ENCODE results near the gene BRD3OS. TPM values are rescaled to one million over a fixed set of nuclear protein-coding genes. Genes with fewer than 3 reads are reported as not detected.

BRD3OS gene
- total and polyA plus RNA-seq, 2 of the 13 experiments (the other 11 are each of a cell fraction or from before 2014, with no cell fraction given): 4.9 to 5.7 TPM

GRCh38 chr9:134069480-134070399 lies 44.5 kb downstream of the BRD3OS start:
- peak overlapping the region in 1 of 3 experiments; percentile 97; a peak in 3 of 6 replicates for H3K4me3 ChIP-seq (replicated peaks in 1 of 3; ENCODE audit: insufficient read depth in 1 of 3, low read depth in 2 of 3, low read length in 3 of 3)
- peak overlapping the region; percentile 79 for H3K4me2 ChIP-seq (ENCODE audit: low read depth, low read length)
- no peak for FAIRE-seq
- H3K27ac ChIP-seq (ENCODE audit: extremely low read length, insufficient read depth, low read length): no peak overlapping the region
- in situ Hi-C loops (cut with HindIII; ENCODE audit: extremely low pct_ligation_motif_present, low pct_unique_long_range_greater_than_20kb): loop anchor here (10.0 kb wide), 1 partner anchor 265 kb away; no protein-coding TSS in a partner anchor
- H3K9me3 ChIP-seq (ENCODE audit: low read length): no peaks in the 10 kb centered on the region
- H2AFZ ChIP-seq (ENCODE audit: low read length): no peak overlapping the region
- H3K36me3 ChIP-seq (replicated peaks in 1 of 2; ENCODE audit: control insufficient read depth in 1 of 2, insufficient read depth in 2 of 2, low read length in 2 of 2): no peaks in the 10 kb centered on the region
- no TSS peak for BruUV-seq (replicated peaks)
- no peak overlapping the region for H3K9ac ChIP-seq (ENCODE audit: insufficient read depth, low read depth, low read length)
- peaks cover 9 to 51% of the 10 kb centered on the region in 2 experiments for H3K27me3 ChIP-seq (ENCODE audit: control insufficient read depth in 1 of 2, insufficient read depth in 2 of 2, low read length in 2 of 2)
- H3K4me1 ChIP-seq (ENCODE audit: insufficient read depth, low read length): peaks cover 32% of the 10 kb centered on the region
- no peak for TF ChIP-seq RELA (CRISPR knock-in tag; IDR thresholded peaks at IDR 0.05)
- no peak for TF ChIP-seq NFRKB (IDR thresholded peaks at IDR 0.05)
- no peak for TF ChIP-seq ZNF367 (CRISPR knock-in tag; IDR thresholded peaks at IDR 0.05; ENCODE audit: borderline replicate concordance)
- TF ChIP-seq SALL1 (CRISPR knock-in tag; IDR thresholded peaks at IDR 0.05): no peak
- TF ChIP-seq ZNF674 (CRISPR knock-in tag; IDR thresholded peaks at IDR 0.05; ENCODE audit: low read depth): no peak
- no peak for TF ChIP-seq ZNF761 (CRISPR knock-in tag; conservative IDR thresholded peaks at IDR 0.05)
- no peak for TF ChIP-seq ZNF350 (CRISPR knock-in tag; IDR thresholded peaks at IDR 0.05; ENCODE audit: borderline replicate concordance, low read depth)
- TF ChIP-seq ZC3H13 (CRISPR knock-in tag; IDR thresholded peaks at IDR 0.05): no peak
- no peak for TF ChIP-seq NPAS2 (CRISPR knock-in tag; IDR thresholded peaks at IDR 0.05; ENCODE audit: borderline replicate concordance)
- peaks cover 25% of the 10 kb centered on the region for H3K79me2 ChIP-seq (ENCODE audit: insufficient read depth, low read length)
- intact Hi-C loops (cut with micrococcal nuclease; ENCODE audit: unreplicated experiment): loop anchor here (5.0 kb wide), 1 partner anchor 42 kb away; the partner anchor contains the start of gene BRD3OS
- H4K20me1 ChIP-seq (ENCODE audit: insufficient read depth, low read length): peaks cover 14% of the 10 kb centered on the region
- 18% methylated on average over 9 of the region's 12 CpGs for WGBS (ENCODE audit: low lambda C conversion rate)
- CTCF ChIA-PET (ENCODE audit: low intra/inter-chr PET ratio, low total read pairs): no interaction called here
- no peak for DNase-seq (ENCODE audit: low spot score)
- ATAC-seq: no peak
- POLR2A ChIA-PET: interaction anchor here (0.7 kb wide), 1 partner anchor 26 kb away, joined by 5 read pairs; no protein-coding TSS in a partner anchor
